BJ (cell line): ENCODE results near the gene RGL3. TPM values are rescaled to one million over a fixed set of nuclear protein-coding genes. Genes with fewer than 3 reads are reported as not detected.

Source experiments
- CTCF ChIA-PET: fragments of 350-600 bp; formaldehyde crosslinking; extraction: SDS; loops from one replicate; lab custom pipeline; 2021; ENCODE audit warnings: antibody characterized with exemption, inconsistent platforms; lab: Yijun Ruan, JAX
- POLR2A ChIA-PET: fragments of 300-600 bp; sonication (Branson Sonifier 250); formaldehyde crosslinking; extraction: SDS; loops from one replicate; lab custom pipeline; 2021; ENCODE audit warnings: antibody characterized with exemption; lab: Charles Lee
- DNase-seq: peaks from one replicate; pipeline ENCODE4 v3.0.0-alpha.2; 2011; ENCODE audit warnings: low read depth
- H3K27me3 ChIP-seq: 2 replicates; pipeline ENCODE4 v1.6.0; 2011; ENCODE audit warnings: low read length; ENCODE audit not compliant: control insufficient read depth, insufficient read depth
- H3K36me3 ChIP-seq: 2 replicates; pipeline ENCODE4 v1.5.1; 2011; ENCODE audit warnings: low read length; ENCODE audit not compliant: control insufficient read depth, insufficient read depth
- H3K4me3 ChIP-seq: 2 replicates; pipeline ENCODE4 v1.5.1; 2011; ENCODE audit warnings: low read depth, mild to moderate bottlenecking, control low read depth, low read length
- polyA plus RNA-seq: library from polyadenylated mRNA; depleted of rRNA; stranded (reverse); fragments of >200 nt; gene quantifications from 2 replicates; pipeline ENCODE4 v1.2.3, GENCODE V29; 2011
- TF ChIP-seq, protein P1 (sequence below): IDR thresholded peaks from 2 replicates; pipeline ENCODE4 v1.5.1; 2011; ENCODE audit warnings: low read depth, mild to moderate bottlenecking, control low read depth, inconsistent platforms, low read length, moderate library complexity; ENCODE audit not compliant: insufficient read depth

Gene RGL3
- polyA plus RNA-seq, 1 experiment, result 2.3 TPM

DNA sequence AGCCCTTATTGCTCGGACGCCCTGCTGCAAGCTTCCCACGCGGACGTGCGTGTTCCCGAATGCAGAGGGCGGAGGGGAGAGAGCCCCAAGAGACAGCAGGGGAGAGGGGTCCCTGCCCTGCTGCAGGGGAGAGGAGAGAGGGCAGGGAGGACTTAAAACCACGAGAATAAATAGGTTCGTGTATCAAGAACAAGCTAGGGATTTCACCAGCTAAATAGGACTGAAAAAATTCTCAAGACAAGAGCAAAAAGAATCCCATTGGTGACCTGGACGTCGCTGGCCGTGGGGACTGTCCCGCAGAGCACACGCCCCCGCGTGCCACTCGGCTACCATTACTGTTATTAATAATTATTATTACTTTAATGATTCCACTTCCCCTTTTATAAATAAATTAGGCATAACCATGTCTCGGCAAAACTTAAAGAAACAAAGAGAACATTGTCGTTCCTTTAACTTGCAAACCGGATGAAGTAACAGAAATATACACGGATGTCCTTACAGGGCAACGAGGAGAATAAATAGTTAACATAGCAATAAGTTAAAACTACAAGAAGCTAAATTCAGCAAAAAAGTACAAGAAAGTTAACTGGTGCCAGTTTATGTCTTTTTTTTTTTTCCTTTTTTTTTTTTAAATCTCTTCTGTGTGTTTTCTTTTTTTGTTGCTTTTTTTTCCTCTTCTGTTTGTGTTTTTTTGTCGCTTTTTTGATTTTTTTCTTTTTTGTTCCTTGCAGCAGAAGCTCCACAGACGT, 32.9 kb upstream of the RGL3 start:
- no peaks in the 10 kb centered on the region for H3K27me3 ChIP-seq
- H3K4me3 ChIP-seq, result no peak overlapping the region
- TF ChIP-seq, protein P1, sequence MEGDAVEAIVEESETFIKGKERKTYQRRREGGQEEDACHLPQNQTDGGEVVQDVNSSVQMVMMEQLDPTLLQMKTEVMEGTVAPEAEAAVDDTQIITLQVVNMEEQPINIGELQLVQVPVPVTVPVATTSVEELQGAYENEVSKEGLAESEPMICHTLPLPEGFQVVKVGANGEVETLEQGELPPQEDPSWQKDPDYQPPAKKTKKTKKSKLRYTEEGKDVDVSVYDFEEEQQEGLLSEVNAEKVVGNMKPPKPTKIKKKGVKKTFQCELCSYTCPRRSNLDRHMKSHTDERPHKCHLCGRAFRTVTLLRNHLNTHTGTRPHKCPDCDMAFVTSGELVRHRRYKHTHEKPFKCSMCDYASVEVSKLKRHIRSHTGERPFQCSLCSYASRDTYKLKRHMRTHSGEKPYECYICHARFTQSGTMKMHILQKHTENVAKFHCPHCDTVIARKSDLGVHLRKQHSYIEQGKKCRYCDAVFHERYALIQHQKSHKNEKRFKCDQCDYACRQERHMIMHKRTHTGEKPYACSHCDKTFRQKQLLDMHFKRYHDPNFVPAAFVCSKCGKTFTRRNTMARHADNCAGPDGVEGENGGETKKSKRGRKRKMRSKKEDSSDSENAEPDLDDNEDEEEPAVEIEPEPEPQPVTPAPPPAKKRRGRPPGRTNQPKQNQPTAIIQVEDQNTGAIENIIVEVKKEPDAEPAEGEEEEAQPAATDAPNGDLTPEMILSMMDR, result no peak
- ChIA-PET CTCF (interaction anchor here (0.6 to 1.4 kb wide), 5 partner anchors 16 to 158 kb away, joined by 3 to 5 read pairs (median 3); partner anchors contain the start of gene PRKCSH), POLR2A (no interaction called here)
- no peak for DNase-seq
- H3K36me3 ChIP-seq, result peaks cover 17% of the 10 kb centered on the region

GRCh38 chr19:11451327-11451870, 32.3 kb upstream of the RGL3 start:
- peaks cover 19% of the 10 kb centered on the region for H3K36me3 ChIP-seq
- H3K4me3 ChIP-seq, result no peak overlapping the region
- DNase-seq, result no peak
- TF ChIP-seq, protein P1, result no peak
- CTCF ChIA-PET, result interaction anchor here (1.2 to 1.4 kb wide), 2 partner anchors 16 to 31 kb away, joined by 3 to 5 read pairs; no protein-coding TSS in a partner anchor
- no peaks in the 10 kb centered on the region for H3K27me3 ChIP-seq
- POLR2A ChIA-PET, result no interaction called here

DNA sequence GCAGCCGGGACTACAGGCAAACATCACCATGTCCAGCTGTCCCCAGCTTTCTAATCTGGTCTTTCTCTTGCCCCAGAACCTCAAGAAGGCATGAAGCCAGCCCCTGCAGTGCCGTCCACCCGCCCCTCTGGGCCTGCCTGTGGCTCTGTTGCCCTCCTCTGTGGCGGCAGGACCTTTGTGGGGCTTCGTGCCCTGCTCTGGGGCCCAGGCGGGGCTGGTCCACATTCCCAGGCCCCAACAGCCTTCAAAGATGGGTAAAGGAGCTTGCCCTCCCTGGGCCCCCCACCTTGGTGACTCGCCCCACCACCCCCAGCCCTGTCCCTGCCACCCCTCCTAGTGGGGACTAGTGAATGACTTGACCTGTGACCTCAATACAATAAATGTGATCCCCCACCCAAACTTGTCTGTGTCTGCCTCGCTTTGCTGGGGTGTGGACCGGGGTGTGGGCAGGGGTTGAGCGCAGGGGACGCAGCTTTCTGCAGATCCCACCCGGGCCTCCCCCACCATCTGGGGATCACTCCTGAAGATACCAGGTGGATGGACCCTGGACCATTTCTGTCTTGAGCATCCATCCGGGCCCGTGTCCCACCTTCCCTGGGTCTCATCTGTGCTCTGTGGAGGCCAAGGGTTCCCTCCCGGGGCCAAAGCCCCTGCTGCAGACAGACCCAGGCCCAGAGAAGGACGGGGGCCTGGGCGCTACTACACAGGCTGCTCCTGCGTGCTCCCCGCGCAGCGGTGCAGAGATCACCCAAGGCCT, 31.6 kb upstream of the RGL3 start:
- Histone ChIP-seq H3K27me3 (no peaks in the 10 kb centered on the region), H3K4me3 (no peak overlapping the region), H3K36me3 (peaks cover 22% of the 10 kb centered on the region)
- TF ChIP-seq, protein P1, result no peak
- POLR2A ChIA-PET, result interaction anchor here (0.7 kb wide), 1 partner anchor 359 kb away, joined by 3 read pairs; no protein-coding TSS in a partner anchor
- DNase-seq, result no peak
- CTCF ChIA-PET, result interaction anchor here (2.6 kb wide), 1 partner anchor 157 kb away, joined by 9 read pairs; no protein-coding TSS in a partner anchor

DNA sequence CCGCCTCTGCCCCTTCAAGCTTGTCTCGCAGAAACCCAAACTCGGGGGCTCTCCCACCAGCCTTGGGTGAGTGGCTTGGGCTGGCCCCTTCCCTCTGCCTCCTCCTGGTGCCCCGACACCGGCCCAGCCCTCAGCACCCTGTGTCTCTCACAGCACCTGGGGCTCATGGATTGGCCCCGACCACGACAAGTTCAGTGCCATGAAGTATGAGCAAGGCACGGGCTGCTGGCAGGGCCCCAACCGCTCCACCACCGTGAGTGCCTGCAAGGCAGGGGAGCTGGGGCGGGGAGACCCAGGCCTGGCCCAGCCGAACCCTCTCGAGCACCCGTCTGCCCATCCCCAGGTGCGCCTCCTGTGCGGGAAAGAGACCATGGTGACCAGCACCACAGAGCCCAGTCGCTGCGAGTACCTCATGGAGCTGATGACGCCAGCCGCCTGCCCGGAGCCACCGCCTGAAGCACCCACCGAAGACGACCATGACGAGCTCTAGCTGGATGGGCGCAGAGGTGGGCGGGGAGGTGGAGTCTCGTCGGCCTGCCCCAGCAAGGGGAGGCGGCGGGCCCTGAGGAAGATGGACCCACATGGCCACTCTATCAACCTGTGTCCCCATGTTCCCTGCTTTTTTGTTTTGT, 29.9 kb upstream of the RGL3 start:
- H3K27me3 ChIP-seq, result no peaks in the 10 kb centered on the region
- DNase-seq, result no peak
- TF ChIP-seq, protein P1, result no peak
- H3K36me3 ChIP-seq, result peaks cover 26% of the 10 kb centered on the region
- ChIA-PET CTCF (interaction anchor here (1.0 to 2.6 kb wide), 4 partner anchors 12 to 155 kb away, joined by 3 to 9 read pairs (median 6); no protein-coding TSS in a partner anchor), POLR2A (no interaction called here)
- no peak overlapping the region for H3K4me3 ChIP-seq
